HEK293T (cell line): ENCODE measurements around the gene TMEM151A.

Experiments
- CTCF ChIA-PET: fragments of 350-600 bp; formaldehyde crosslinking; extraction: SDS; loops from one replicate; lab custom pipeline; 2021; ENCODE audit warnings: antibody characterized with exemption, inconsistent platforms; lab: Yijun Ruan, JAX
- POLR2A ChIA-PET: fragments of 350-600 bp; formaldehyde crosslinking; extraction: SDS; loops from one replicate; lab custom pipeline; 2020; ENCODE audit warnings: antibody characterized with exemption, inconsistent platforms; lab: Yijun Ruan, JAX
- DNase-seq: peaks from one replicate; pipeline ENCODE4 v3.0.0; 2012; ENCODE audit warnings: mixed read lengths; ENCODE audit errors: extremely low spot score
- ARNT ChIP-seq: fragments of 450-650 bp; IDR thresholded peaks from 2 replicates; pipeline ENCODE4 v1.6.1; 2017; ENCODE audit warnings: mild to moderate bottlenecking
- BHLHE40 ChIP-seq: fragments of 450-650 bp; IDR thresholded peaks from 2 replicates; pipeline ENCODE4 v1.6.1; 2016; ENCODE audit warnings: mild to moderate bottlenecking, moderate library complexity, borderline replicate concordance
- CTBP1 ChIP-seq: fragments of 450-650 bp; IDR thresholded peaks from 2 replicates; pipeline ENCODE4 v1.6.1; 2016; ENCODE audit warnings: borderline replicate concordance
- ELF4 ChIP-seq: fragments of 450-650 bp; IDR thresholded peaks from 2 replicates; pipeline ENCODE4 v1.6.1; 2017; ENCODE audit warnings: antibody characterized with exemption
- FOXA1 ChIP-seq: fragments of 450-650 bp; IDR thresholded peaks from 2 replicates; pipeline ENCODE4 v1.6.1; 2016; ENCODE audit warnings: mild to moderate bottlenecking
- FOXK2 ChIP-seq: fragments of 450-650 bp; IDR thresholded peaks from 2 replicates; pipeline ENCODE4 v1.6.1; 2016; ENCODE audit warnings: mild to moderate bottlenecking
- FOXM1 ChIP-seq: fragments of 450-650 bp; IDR thresholded peaks from 2 replicates; pipeline ENCODE4 v1.6.1; 2017; ENCODE audit warnings: mild to moderate bottlenecking, borderline replicate concordance
- HDGF ChIP-seq: fragments of 450-650 bp; IDR thresholded peaks from 2 replicates; pipeline ENCODE4 v1.6.1; 2017; ENCODE audit warnings: antibody characterized with exemption, borderline replicate concordance
- L3MBTL2 ChIP-seq: fragments of 450-650 bp; conservative IDR thresholded peaks from 2 replicates; pipeline ENCODE4 v1.6.1; 2016; ENCODE audit warnings: mild to moderate bottlenecking
- LEF1 ChIP-seq: fragments of 450-650 bp; IDR thresholded peaks from 2 replicates; pipeline ENCODE4 v1.6.1; 2017; ENCODE audit warnings: mild to moderate bottlenecking, borderline replicate concordance
- NFRKB ChIP-seq: fragments of 450-650 bp; IDR thresholded peaks from 2 replicates; pipeline ENCODE4 v1.6.1; 2016; ENCODE audit warnings: mild to moderate bottlenecking, moderate library complexity
- SP1 ChIP-seq: fragments of 450-650 bp; IDR thresholded peaks from 2 replicates; pipeline ENCODE4 v1.6.1; 2017
- SUZ12 ChIP-seq: fragments of 450-650 bp; IDR thresholded peaks from 2 replicates; pipeline ENCODE4 v1.6.1; 2016; ENCODE audit warnings: mild to moderate bottlenecking
- TARDBP ChIP-seq: fragments of 450-650 bp; IDR thresholded peaks from 2 replicates; pipeline ENCODE4 v1.6.1; 2016
- ZNF384 ChIP-seq: fragments of 450-650 bp; IDR thresholded peaks from 2 replicates; pipeline ENCODE4 v1.6.1; 2016
- TF ChIP-seq, protein P1 (sequence below): fragments of 450-650 bp; IDR thresholded peaks from 2 replicates; pipeline ENCODE4 v1.6.1; 2016

Gene TMEM151A

DNA sequence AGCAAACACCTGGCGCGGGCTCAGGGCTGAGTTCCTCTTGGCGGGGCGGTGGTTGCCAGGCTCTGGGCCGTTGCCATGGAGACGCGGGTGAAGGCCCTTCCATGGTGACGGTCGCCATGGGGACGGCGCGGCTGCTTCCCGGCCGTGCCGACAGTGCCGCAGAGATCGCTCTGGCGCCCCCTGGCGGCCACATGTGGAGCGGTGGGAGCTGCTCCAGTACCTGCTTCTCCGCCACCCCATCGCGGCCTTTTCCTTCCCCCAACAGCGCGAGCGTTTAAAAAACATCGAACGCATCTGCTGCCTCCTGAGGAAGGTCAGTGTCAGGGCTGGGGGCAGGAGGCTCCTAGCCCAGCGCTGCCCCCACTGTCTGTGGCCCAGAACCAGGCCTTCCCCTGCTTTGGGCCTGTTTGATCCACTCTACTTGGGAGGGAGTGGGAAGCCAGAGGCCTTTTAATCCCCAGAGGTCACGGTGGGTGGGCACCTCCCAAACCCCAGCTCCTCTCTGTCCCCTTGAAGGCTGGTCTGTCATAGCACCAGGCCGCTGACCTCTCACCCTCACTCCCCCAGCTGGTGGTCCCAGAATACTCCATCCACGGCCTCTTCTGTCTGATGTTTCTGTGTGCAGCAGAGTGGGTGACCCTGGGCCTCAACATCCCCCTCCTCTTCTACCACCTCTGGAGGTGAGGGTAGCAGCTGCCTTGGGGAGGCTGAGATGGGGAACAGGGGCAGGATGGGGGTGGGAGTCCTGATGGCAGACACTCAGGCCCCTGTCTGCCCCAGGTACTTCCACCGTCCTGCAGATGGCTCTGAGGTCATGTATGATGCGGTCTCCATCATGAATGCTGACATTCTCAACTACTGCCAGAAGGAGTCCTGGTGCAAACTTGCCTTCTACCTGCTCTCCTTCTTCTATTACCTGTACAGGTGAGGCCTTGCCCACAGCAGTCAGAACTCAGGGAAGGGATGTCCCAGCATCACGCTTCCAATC, 8.9 kb upstream of the TMEM151A start:
- TF ChIP-seq FOXK2 (no peak), SUZ12 (no peak), BHLHE40 (no peak), NFRKB (no peak), ZNF384 (no peak), LEF1 (no peak), FOXA1 (no peak), SP1 (no peak), HDGF (no peak), L3MBTL2 (no peak), ARNT (no peak), ELF4 (no peak), CTBP1 (no peak), TARDBP (no peak), FOXM1 (no peak)
- TF ChIP-seq, protein P1, sequence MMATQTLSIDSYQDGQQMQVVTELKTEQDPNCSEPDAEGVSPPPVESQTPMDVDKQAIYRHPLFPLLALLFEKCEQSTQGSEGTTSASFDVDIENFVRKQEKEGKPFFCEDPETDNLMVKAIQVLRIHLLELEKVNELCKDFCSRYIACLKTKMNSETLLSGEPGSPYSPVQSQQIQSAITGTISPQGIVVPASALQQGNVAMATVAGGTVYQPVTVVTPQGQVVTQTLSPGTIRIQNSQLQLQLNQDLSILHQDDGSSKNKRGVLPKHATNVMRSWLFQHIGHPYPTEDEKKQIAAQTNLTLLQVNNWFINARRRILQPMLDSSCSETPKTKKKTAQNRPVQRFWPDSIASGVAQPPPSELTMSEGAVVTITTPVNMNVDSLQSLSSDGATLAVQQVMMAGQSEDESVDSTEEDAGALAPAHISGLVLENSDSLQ: no peak
- DNase-seq: peak; percentile 97
- CTCF ChIA-PET: interaction anchor here (0.6 to 2.9 kb wide), 9 partner anchors 8 to 681 kb away, joined by 3 to 9 read pairs (median 3); partner anchors contain the start of genes RAB1B, SLC29A2 and TMEM151A
- POLR2A ChIA-PET: interaction anchor here (1.0 to 1.6 kb wide), 2 partner anchors 10 to 15 kb away, joined by 3 to 5 read pairs; no protein-coding TSS in a partner anchor

DNA sequence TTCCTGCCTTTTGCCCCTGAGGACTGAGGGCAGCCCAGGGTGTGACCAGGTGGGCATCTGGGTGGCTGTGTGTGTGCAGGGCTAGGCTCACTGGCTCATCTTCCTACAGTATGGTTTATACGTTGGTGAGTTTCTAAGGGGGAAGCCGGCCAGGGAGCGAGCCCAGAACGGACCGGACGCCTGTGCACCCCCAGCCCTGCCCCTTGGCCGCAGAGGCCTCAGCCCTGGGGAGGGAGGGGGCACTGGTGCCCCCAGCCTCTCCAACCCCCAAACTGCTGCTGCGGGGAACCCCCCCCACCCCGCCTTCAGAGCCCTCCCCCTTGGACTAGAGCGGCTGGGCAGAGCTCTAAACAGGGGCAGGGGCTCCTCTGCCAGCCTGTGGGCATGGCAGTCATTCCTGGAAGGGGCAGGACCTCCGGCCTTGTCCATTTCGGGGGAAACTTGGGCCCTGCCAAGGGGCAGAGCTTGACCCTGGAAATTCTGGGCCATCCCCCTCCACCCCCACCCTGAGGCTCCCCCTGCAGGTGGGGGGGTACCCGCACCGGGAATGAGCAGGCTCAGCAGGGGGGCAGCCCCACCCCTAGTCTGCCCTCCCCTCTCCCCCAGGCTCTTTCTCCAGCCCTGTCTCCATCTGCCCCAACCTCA, 8.1 kb upstream of the TMEM151A start:
- CTCF ChIA-PET: interaction anchor here (0.9 to 2.9 kb wide), 5 partner anchors 7 to 88 kb away, joined by 3 to 9 read pairs (median 4); partner anchors contain the start of genes SLC29A2 and TMEM151A
- TF ChIP-seq CTBP1 (no peak), NFRKB (no peak), SP1 (no peak), HDGF (no peak), ARNT (no peak), L3MBTL2 (no peak), FOXK2 (no peak), BHLHE40 (no peak), ELF4 (no peak)
- TF ChIP-seq, protein P1: no peak
- DNase-seq: no peak
- POLR2A ChIA-PET: interaction anchor here (1.4 kb wide), 1 partner anchor 15 kb away, joined by 4 read pairs; the partner anchor contains the start of gene RAB1B

DNA sequence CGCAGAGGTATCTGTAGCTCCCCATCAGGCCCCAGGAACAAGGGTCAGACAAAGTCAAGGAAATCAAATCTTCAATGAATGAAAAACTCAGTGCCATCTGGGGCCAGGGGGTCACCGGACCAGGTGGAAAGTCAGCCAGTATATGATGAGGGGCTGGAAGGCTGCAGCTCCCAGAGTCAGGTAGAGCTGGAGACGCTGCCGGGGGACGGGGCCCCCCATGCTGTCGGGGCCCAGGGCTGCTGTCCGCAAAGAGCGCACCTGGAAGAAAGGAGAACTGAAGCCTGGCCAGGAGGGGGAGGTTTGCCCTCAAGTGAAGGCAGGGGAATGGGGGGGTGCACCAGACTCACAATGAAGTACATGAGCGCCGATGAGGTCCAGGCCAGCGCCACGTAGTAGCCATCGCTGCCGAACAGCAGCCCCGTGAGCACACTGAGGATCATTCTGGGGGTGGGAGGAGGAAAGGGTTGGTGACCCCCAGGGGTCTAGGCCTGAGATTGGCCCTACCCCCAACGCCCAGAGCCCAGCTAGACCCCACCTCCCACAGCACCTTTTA, 7.1 kb upstream of the TMEM151A start:
- no peak for DNase-seq
- ChIA-PET CTCF (interaction anchor here (2.9 kb wide), 1 partner anchor 28 kb away, joined by 9 read pairs; no protein-coding TSS in a partner anchor), POLR2A (interaction anchor here (1.4 kb wide), 1 partner anchor 16 kb away, joined by 4 read pairs; the partner anchor contains the start of gene RAB1B)
- TF ChIP-seq LEF1 (no peak), BHLHE40 (no peak), SP1 (no peak), ZNF384 (no peak), SUZ12 (no peak), FOXM1 (no peak), HDGF (no peak), ARNT (no peak), L3MBTL2 (no peak), FOXK2 (no peak), FOXA1 (no peak), CTBP1 (no peak), ELF4 (no peak), NFRKB (no peak), TARDBP (no peak)
- TF ChIP-seq, protein P1: no peak

DNA sequence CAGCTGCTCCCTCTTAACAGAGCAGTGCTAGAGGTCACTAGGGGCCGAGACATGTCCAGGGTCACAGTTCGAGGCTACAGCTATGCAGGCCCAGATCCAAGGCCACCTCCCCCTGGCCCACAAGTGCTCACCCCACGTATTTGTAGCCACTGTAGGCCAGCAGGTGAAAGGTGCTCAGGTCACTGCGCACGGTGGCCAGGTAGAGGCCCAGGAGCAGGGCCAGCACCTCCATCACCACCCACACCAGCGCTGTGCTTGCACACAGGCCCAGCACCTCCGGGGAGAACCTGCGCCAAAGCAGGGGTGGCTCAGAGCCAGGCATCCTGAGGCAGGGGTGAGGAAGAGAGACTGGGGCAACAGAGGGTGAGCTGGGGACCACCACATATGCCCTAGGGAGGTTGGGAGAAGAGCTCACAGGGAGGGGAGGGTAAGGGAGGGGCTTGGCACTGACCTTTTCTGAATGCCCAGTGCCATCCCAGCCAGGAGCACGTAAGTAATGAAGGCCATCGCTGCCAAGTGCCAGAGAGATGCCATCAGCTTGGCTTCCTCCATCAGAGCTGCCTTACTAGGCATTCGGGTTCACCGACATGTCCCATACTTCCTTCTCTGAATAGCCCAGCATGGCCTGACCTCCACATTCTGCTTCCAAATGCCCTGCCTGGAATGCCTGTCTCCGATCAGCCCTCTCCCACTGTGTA, 6.3 kb upstream of the TMEM151A start:
- no peak for DNase-seq
- ChIA-PET POLR2A (interaction anchor here (0.7 to 1.1 kb wide), 2 partner anchors 9 to 29 kb away, joined by 4 read pairs; no protein-coding TSS in a partner anchor), CTCF (interaction anchor here (0.6 kb wide), 2 partner anchors 40 to 131 kb away, joined by 3 to 4 read pairs; no protein-coding TSS in a partner anchor)
- no peak for TF ChIP-seq BHLHE40
- TF ChIP-seq SP1: no peak
- TF ChIP-seq FOXK2: no peak
- no peak for TF ChIP-seq HDGF
- TF ChIP-seq CTBP1: no peak
- no peak for TF ChIP-seq TARDBP
- TF ChIP-seq ARNT: no peak
- TF ChIP-seq ZNF384: no peak
